Breast epithelium (tissue), 4 donors: Measurements from ENCODE around the gene COL18A1. TPM values are rescaled to one million over a fixed set of nuclear protein-coding genes. Genes with fewer than 3 reads are reported as not detected.
"Not testable (repeated sequence)": the region's sequence is repeated elsewhere in the genome, so short reads cannot be mapped to it uniquely, and the experiment has no call there.

Source experiments
- DNase-seq, 2 donors: peaks; one replicate each; pipeline ENCODE4 v3.0.0-alpha.2; 2019; ENCODE audit warnings: low spot score in 2 of 2
- H3K27ac ChIP-seq, 2 donors: fragments of 200-600 bp; sonication (generic) in 1 of 2; one replicate each; pipeline ENCODE4 v1.5.1; 2016 to 2019; ENCODE audit warnings: mild to moderate bottlenecking in 1 of 2
- H3K27me3 ChIP-seq, 2 donors: fragments of 200-600 bp; sonication (generic) in 1 of 2; one replicate each; pipeline versions ENCODE4 v1.5.1 to v1.6.0; 2017 to 2019; ENCODE audit warnings: control low read depth in 1 of 2, mild to moderate bottlenecking in 1 of 2
- H3K36me3 ChIP-seq: fragments of 200-600 bp; one replicate; pipeline ENCODE4 v1.5.1; 2019
- H3K4me1 ChIP-seq, 2 donors: fragments of 200-600 bp; sonication (generic); one replicate each; pipeline ENCODE4 v1.5.1; 2016 to 2019; ENCODE audit warnings: control low read depth in 1 of 2
- H3K4me3 ChIP-seq, 3 donors: fragments of 200-600 bp; sonication (generic); 1 replicate in 2 of 3; 2 replicates in 1 of 3; pipeline ENCODE4 v1.5.1; 2016 to 2019; ENCODE audit warnings: mild to moderate bottlenecking in 3 of 3, moderate library complexity in 2 of 3
- H3K9me3 ChIP-seq, 2 donors: fragments of 200-600 bp; sonication (generic) in 1 of 2; one replicate each; pipeline ENCODE4 v1.5.1; 2016 to 2019; ENCODE audit warnings: control low read depth in 1 of 2
- POLR2A ChIP-seq: fragments of 450-650 bp; IDR thresholded peaks from one replicate; pipeline ENCODE4 v1.6.1; 2016; ENCODE audit warnings: antibody characterized with exemption, mild to moderate bottlenecking, moderate library complexity
- POLR2AphosphoS5 ChIP-seq, 3 donors: sonication (generic); formaldehyde crosslinking; IDR thresholded peaks; one replicate each; pipeline ENCODE4 v1.6.1; 2017; ENCODE audit warnings: antibody characterized with exemption in 3 of 3
- intact Hi-C: fragments of 100-400 bp; cut with DNase I; formaldehyde crosslinking; loops from one replicate; pipeline ENCODE4 v1.15.1; 2023; ENCODE audit warnings: low total_unique reads
- total RNA-seq, 3 donors: library from RNA; depleted of rRNA; stranded (reverse); fragments of >200 nt; gene quantifications; one replicate each; pipeline ENCODE4 v1.1.0, GENCODE V29; 2016
- TF ChIP-seq, protein P1 (sequence below), 3 donors: fragments of 450-650 bp; IDR thresholded peaks; one replicate each; pipeline ENCODE4 v1.5.1; 2016 to 2017; ENCODE audit warnings: antibody characterized with exemption in 3 of 3, mild to moderate bottlenecking in 3 of 3, moderate library complexity in 3 of 3

Gene COL18A1
- total RNA-seq, 3 donors from 2014 or later: 48.3 to 62.9 (median 55.8) TPM

DNA sequence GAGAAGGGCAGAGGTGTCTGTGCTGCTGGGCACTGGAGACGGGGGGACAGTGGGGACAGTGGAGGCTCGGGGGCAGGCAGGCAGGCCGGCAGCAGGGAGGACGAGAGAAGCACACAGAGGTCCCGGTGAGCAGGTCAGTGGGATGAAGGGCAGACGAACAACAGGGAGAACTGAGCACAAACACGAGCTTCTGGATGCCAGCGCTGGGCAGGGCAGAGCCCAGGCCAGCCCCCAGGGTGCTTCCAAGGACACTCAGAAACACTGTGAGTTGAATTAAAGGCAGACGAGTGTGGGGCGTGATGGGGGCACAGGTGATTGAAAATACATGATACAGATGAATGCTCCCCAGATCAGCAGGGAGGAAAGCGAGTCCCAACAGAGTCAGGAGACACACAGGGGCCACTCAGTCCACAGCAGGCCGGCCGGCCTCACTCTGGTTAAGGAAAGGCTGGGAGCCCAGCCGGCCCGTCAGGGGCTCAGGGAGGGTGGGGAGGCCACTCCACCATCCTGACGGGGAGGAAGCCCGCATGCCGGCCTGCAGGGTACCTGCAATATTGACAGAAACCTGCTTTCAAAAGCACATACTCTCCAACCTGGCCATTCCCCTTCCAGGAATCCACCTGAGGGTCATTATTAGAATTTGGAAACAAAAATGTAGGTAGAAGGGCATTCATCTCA lies 123.2 kb downstream of the COL18A1 start:
- no peak overlapping the region for H3K4me3 ChIP-seq
- no peaks in the 10 kb centered on the region for H3K4me1 ChIP-seq
- H3K9me3 ChIP-seq: no peaks in the 10 kb centered on the region
- no peaks in the 10 kb centered on the region for H3K27me3 ChIP-seq
- peak in 1 of 2 donors; percentile 15 for DNase-seq
- no peak for TF ChIP-seq POLR2AphosphoS5 (IDR thresholded peaks at IDR 0.05)
- TF ChIP-seq POLR2A: no peak
- TF ChIP-seq, protein P1, sequence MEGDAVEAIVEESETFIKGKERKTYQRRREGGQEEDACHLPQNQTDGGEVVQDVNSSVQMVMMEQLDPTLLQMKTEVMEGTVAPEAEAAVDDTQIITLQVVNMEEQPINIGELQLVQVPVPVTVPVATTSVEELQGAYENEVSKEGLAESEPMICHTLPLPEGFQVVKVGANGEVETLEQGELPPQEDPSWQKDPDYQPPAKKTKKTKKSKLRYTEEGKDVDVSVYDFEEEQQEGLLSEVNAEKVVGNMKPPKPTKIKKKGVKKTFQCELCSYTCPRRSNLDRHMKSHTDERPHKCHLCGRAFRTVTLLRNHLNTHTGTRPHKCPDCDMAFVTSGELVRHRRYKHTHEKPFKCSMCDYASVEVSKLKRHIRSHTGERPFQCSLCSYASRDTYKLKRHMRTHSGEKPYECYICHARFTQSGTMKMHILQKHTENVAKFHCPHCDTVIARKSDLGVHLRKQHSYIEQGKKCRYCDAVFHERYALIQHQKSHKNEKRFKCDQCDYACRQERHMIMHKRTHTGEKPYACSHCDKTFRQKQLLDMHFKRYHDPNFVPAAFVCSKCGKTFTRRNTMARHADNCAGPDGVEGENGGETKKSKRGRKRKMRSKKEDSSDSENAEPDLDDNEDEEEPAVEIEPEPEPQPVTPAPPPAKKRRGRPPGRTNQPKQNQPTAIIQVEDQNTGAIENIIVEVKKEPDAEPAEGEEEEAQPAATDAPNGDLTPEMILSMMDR (IDR thresholded peaks at IDR 0.05): no peak
- no peaks in the 10 kb centered on the region for H3K36me3 ChIP-seq
- no peak overlapping the region for H3K27ac ChIP-seq
- intact Hi-C loops: no loop called here

DNA sequence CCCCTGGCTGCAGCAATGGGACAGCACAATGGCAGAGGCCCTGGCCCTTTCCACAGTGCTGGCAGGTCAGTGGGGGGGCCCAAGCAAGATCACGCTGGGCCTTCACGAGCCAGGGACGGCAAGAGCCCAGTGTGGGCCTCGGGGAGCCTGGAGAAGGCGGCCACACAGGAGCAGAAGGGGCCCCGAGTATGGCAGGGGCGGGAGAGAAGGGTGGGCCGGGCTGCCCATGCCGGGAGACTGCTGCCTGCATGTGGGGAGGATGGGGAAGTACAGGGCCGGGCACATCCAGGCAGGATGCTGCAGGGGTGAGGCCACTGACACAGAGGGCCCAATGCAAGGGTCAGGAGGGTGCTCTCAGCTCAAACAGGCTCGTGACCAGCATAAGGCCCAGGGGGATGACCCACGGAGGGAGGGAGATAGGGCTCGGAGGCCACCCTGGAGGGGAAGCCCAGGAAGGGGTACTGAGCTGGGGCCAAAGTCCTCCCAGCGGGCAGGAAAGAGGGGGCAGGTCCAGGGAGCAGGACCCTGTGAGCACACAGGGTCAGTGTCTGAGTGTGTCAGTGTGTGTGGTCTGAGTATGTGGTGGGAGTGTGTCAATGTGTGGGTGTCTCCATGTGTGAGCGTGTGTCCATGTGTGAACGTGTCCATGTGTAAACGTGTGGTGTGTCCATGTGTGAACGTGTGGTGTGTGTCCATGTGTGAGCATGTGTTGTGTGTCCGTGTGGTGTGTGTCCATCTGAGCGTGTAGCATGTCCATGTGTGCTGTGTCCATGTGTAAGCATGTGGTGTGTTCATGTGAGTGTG lies 124.2 kb downstream of the COL18A1 start:
- Histone ChIP-seq H3K4me1 (no peaks in the 10 kb centered on the region), H3K27ac (no peak overlapping the region), H3K9me3 (no peaks in the 10 kb centered on the region), H3K36me3 (no peaks in the 10 kb centered on the region), H3K4me3 (no peak overlapping the region), H3K27me3 (no peaks in the 10 kb centered on the region)
- intact Hi-C loops: no loop called here
- DNase-seq: no peak
- TF ChIP-seq, protein P1 (IDR thresholded peaks at IDR 0.05): no peak
- TF ChIP-seq POLR2AphosphoS5 (IDR thresholded peaks at IDR 0.05) (no peak), POLR2A (no peak)

DNA sequence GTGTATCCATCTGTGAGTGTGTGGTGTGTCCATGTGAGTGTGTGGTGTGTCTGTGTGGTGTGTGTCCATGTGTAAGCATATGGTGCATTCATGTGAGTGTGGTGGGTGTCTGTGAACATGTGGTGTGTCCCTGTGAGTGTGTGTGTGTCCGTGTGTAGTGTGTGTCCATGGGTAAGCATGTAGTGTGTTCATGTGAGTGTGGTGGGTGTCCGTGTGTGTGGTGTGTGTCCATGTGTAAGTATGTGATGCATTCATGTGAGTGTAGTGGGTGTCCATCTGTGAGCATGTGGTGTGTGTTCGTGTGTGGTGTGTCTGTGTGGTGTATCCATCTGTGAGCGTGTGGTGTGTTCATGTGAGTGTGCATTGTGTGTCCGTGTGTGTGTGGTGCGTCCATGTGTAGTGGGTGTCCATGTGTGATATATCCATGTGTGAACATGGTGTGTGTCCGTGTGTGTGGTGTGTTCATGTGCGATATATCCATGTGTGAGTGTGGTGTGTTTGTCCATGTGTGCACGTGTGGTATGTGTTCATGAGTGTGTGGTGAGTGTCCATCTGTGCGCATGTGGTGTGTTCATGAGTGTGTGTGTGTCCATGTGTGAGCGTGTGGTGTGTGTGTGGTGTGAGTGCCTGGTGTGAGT lies 124.9 kb downstream of the COL18A1 start:
- no peaks in the 10 kb centered on the region for H3K27me3 ChIP-seq
- no peaks in the 10 kb centered on the region for H3K36me3 ChIP-seq
- TF ChIP-seq POLR2A (no peak), POLR2AphosphoS5 (IDR thresholded peaks at IDR 0.05) (no peak)
- TF ChIP-seq, protein P1 (IDR thresholded peaks at IDR 0.05): no peak
- no peak overlapping the region for H3K4me3 ChIP-seq
- H3K27ac ChIP-seq: no peak overlapping the region
- H3K4me1 ChIP-seq: no peaks in the 10 kb centered on the region
- H3K9me3 ChIP-seq: no peaks in the 10 kb centered on the region
- intact Hi-C loops: no loop called here
- DNase-seq: no peak

DNA sequence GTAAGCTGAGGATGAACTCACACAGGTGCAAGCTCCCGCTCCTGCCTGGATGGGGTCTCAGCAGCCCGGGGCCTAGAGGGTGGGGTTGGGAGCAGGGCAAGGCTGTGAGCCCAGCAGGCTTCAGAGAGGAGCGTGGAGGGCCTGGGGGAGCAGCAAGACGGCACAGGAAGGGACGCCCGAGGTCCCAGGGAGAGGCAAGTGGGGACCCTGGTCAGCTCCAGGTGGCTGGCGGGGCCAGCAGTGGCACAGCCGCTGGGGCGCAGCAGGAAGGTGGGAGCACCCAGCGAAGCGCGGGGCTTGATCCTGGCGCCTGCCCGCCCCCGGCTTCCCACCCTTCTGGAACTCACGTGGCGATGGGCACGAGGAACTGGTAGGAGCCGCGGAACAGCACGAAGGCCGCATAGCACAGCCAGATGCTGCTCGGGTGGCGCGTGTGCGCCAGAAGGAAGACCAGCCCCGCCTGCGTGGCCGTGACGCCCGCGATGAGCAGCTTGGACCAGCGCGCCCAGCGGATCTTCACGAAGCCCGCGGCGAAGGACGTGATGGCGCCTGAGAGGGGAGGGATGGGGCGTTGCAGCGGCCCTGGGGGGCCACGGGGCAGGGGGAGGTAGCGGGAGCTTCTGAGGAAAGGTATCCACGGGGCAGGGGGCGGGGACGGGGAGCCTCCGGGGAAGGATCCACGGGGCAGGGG lies 125.6 kb downstream of the COL18A1 start:
- no peaks in the 10 kb centered on the region for H3K27me3 ChIP-seq
- no peak for TF ChIP-seq POLR2A
- H3K36me3 ChIP-seq: no peaks in the 10 kb centered on the region
- H3K4me1 ChIP-seq: no peaks in the 10 kb centered on the region
- no peak overlapping the region for H3K4me3 ChIP-seq
- no peak overlapping the region for H3K27ac ChIP-seq
- DNase-seq: no peak
- intact Hi-C loops: no loop called here
- H3K9me3 ChIP-seq: no peaks in the 10 kb centered on the region

DNA sequence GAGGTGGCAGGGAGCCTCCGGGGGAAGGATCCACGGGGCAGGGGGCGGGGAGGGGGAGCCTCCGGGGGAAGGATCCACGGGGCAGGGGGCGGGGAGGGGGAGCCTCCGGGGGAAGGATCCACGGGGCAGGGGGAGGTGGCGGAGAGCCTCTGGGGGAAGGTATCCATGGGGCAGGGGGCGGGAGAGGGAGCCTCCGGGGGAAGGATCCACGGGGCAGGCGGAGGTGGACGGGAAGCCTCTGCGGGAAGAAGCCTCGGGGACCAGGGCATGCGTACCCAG lies 126.1 kb downstream of the COL18A1 start:
- intact Hi-C loops, H3K36me3 ChIP-seq, H3K4me1 ChIP-seq, H3K27me3 ChIP-seq, H3K4me3 ChIP-seq, H3K9me3 ChIP-seq, DNase-seq, H3K27ac ChIP-seq: not testable (repeated sequence)
